Endodermal cell (in vitro differentiated cells): Measurements from ENCODE around the gene RNF144A. TPM values are rescaled to one million over a fixed set of nuclear protein-coding genes. Genes with fewer than 3 reads are reported as not detected.

Experiments
- DNase-seq: peaks from one replicate; pipeline ENCODE4 v3.0.0-alpha.2; 2017
- H3K27ac ChIP-seq: 2 replicates; pipeline ENCODE4 v1.5.1; 2013; ENCODE audit warnings: mild to moderate bottlenecking, low read depth, low read length, moderate library complexity
- H3K27me3 ChIP-seq: 2 replicates; pipeline ENCODE4 v1.6.1; 2013; ENCODE audit warnings: mild to moderate bottlenecking, low read length, moderate library complexity; ENCODE audit not compliant: insufficient read depth, control insufficient read depth, poor library complexity, severe bottlenecking
- H3K36me3 ChIP-seq: 2 replicates; pipeline ENCODE4 v1.7.0; 2013; ENCODE audit warnings: mild to moderate bottlenecking, low read length, moderate library complexity; ENCODE audit not compliant: control insufficient read depth, insufficient read depth
- H3K4me1 ChIP-seq: one replicate; pipeline ENCODE4 v1.7.0; 2013; ENCODE audit warnings: low read length; ENCODE audit not compliant: control insufficient read depth, insufficient read depth
- H3K4me3 ChIP-seq: 2 replicates; pipeline ENCODE4 v1.5.1; 2013; ENCODE audit warnings: mild to moderate bottlenecking, low read length, moderate library complexity
- H3K9ac ChIP-seq: 2 replicates; pipeline ENCODE4 v1.6.1; 2013; ENCODE audit warnings: mild to moderate bottlenecking, low read length, moderate library complexity; ENCODE audit not compliant: poor library complexity, severe bottlenecking; ENCODE audit errors: extremely low read depth
- H3K9me3 ChIP-seq: 2 replicates; pipeline ENCODE4 v1.6.1; 2013; ENCODE audit warnings: mild to moderate bottlenecking, low read length, moderate library complexity; ENCODE audit not compliant: control insufficient read depth
- H3K27ac Mint-ChIP-seq: 2 replicates; pipeline ENCODE4 v1.8.0; 2020; ENCODE audit warnings: mixed read lengths
- H3K27me3 Mint-ChIP-seq: 2 replicates; pipeline ENCODE4 v1.8.0; 2021; ENCODE audit warnings: mild to moderate bottlenecking, mixed read lengths; ENCODE audit not compliant: insufficient read depth
- H3K36me3 Mint-ChIP-seq: 2 replicates; pipeline ENCODE4 v1.8.0; 2020; ENCODE audit warnings: low read depth, mixed read lengths
- H3K4me1 Mint-ChIP-seq: 2 replicates; pipeline ENCODE4 v1.8.0; 2020; ENCODE audit warnings: mixed read lengths
- H3K4me3 Mint-ChIP-seq: 2 replicates; pipeline ENCODE4 v1.8.0; 2020; ENCODE audit warnings: mild to moderate bottlenecking, moderate library complexity, mixed read lengths
- H3K9me3 Mint-ChIP-seq: 2 replicates; pipeline ENCODE4 v1.8.0; 2020; ENCODE audit warnings: mild to moderate bottlenecking, mixed read lengths
- WGBS, 2 experiments: methylation state at CpG; one replicate each; pipeline versions ENCODE4 v1.1.5 to v1.1.7; 2013; ENCODE audit warnings: missing lambda C conversion rate in 2 of 2, mixed read lengths in 1 of 2; ENCODE audit not compliant: insufficient coverage in 1 of 2, insufficient read length in 1 of 2; 5-methylcytosine and 5-hydroxymethylcytosine counted together
- total RNA-seq, 2 donors: library from RNA; stranded (reverse); fragmentation: NEBNext Ultra II Directional in 1 of 2; extraction: Animal tissue kit (Norgen Biotek cat#: 25700) in 1 of 2; gene quantifications; 2 replicates in 1 of 2; 3 replicates in 1 of 2; pipeline ENCODE4 v1.2.1, GENCODE V29; 2021
- TF ChIP-seq, protein P1 (sequence below): fragments of 200-600 bp; sonication (generic); conservative IDR thresholded peaks from 2 replicates; pipeline ENCODE4 v1.5.0; 2021; ENCODE audit warnings: antibody characterized with exemption, mild to moderate bottlenecking

Gene RNF144A
- total RNA-seq, 2 donors from 2014 or later, result 12.4 to 26.0 TPM

DNA sequence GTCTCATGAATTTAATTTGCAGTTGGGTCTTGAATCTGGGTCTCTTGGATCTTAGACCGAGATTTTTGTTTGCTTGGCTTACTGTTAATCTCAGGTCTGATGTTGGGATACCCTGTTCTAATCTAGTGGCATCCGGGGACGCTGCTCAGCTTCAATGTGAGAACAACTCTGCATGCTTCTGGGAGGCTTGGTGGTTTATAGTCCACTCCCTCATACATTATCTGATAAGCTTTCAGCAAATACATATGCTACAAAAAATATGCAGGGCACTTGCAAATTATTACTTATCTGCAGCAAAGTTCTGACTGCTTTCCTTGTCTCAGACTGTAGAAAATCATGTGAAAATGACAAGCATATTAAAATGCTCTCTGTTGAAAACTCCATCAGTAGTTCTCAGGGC is 39.4 kb downstream of the RNF144A start:
- no peaks in the 10 kb centered on the region for H3K36me3 ChIP-seq
- H3K9ac ChIP-seq, result no peak overlapping the region
- no peak overlapping the region for H3K27ac ChIP-seq
- no peak overlapping the region for H3K27ac Mint-ChIP-seq
- peaks cover 7% of the 10 kb centered on the region for H3K4me1 ChIP-seq
- H3K4me1 Mint-ChIP-seq, result peaks cover 16% of the 10 kb centered on the region
- no peak overlapping the region for H3K4me3 Mint-ChIP-seq
- TF ChIP-seq, protein P1, sequence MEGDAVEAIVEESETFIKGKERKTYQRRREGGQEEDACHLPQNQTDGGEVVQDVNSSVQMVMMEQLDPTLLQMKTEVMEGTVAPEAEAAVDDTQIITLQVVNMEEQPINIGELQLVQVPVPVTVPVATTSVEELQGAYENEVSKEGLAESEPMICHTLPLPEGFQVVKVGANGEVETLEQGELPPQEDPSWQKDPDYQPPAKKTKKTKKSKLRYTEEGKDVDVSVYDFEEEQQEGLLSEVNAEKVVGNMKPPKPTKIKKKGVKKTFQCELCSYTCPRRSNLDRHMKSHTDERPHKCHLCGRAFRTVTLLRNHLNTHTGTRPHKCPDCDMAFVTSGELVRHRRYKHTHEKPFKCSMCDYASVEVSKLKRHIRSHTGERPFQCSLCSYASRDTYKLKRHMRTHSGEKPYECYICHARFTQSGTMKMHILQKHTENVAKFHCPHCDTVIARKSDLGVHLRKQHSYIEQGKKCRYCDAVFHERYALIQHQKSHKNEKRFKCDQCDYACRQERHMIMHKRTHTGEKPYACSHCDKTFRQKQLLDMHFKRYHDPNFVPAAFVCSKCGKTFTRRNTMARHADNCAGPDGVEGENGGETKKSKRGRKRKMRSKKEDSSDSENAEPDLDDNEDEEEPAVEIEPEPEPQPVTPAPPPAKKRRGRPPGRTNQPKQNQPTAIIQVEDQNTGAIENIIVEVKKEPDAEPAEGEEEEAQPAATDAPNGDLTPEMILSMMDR, result no peak
- H3K4me3 ChIP-seq, result no peak overlapping the region
- H3K27me3 Mint-ChIP-seq, result no peaks in the 10 kb centered on the region
- WGBS, 2 experiments, result 83 to 91% methylated on average over 3 of the region's 3 CpGs
- no peak for DNase-seq
- no peaks in the 10 kb centered on the region for H3K9me3 ChIP-seq
- no peaks in the 10 kb centered on the region for H3K9me3 Mint-ChIP-seq
- no peaks in the 10 kb centered on the region for H3K36me3 Mint-ChIP-seq
- H3K27me3 ChIP-seq, result no peaks in the 10 kb centered on the region

DNA sequence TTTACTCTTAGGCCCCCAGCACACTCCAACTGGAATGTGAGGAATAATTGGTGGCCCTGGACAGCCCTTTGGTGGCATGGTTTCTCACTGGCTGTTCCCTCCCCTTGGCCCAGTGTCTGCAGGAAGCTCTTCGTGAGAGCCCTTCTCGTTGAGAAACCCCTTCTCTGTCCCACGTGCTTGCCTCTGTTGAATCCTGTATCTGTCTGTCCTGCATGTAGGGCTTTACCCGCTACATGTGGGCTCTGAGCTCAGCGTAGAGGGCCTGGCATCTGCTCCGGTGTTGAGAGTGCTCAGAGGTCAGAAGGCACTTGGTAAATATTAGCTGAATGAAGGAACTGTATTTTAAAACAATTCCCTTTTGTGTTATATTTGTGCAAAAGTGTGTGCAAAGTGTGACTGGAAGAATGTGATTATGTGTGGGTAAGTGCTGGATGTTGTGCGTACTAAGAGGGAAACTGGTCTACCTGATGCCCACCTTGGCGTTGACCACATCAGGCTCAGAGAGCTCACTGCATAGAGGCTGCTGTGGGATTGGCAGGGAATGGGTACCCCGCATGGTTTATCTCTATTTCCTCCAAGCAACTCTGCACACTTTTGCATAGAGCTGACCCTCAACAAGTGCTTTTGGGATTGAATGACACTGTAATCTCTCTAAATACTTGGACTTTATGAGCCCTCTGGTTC is 40.0 kb downstream of the RNF144A start:
- H3K27ac ChIP-seq, result peak overlapping the region; percentile 66
- no peaks in the 10 kb centered on the region for H3K9me3 ChIP-seq
- H3K4me3 ChIP-seq, result no peak overlapping the region
- no peak overlapping the region for H3K9ac ChIP-seq
- Mint-ChIP-seq H3K27ac (no peak overlapping the region), H3K4me3 (no peak overlapping the region), H3K27me3 (no peaks in the 10 kb centered on the region), H3K9me3 (no peaks in the 10 kb centered on the region), H3K36me3 (no peaks in the 10 kb centered on the region), H3K4me1 (peaks cover 16% of the 10 kb centered on the region)
- TF ChIP-seq, protein P1, result no peak
- no peak for DNase-seq
- peaks cover 7% of the 10 kb centered on the region for H3K4me1 ChIP-seq
- H3K36me3 ChIP-seq, result no peaks in the 10 kb centered on the region
- WGBS, 2 experiments, result 94 to 95% methylated on average over 7 to 9 of the region's 9 CpGs
- no peaks in the 10 kb centered on the region for H3K27me3 ChIP-seq

DNA sequence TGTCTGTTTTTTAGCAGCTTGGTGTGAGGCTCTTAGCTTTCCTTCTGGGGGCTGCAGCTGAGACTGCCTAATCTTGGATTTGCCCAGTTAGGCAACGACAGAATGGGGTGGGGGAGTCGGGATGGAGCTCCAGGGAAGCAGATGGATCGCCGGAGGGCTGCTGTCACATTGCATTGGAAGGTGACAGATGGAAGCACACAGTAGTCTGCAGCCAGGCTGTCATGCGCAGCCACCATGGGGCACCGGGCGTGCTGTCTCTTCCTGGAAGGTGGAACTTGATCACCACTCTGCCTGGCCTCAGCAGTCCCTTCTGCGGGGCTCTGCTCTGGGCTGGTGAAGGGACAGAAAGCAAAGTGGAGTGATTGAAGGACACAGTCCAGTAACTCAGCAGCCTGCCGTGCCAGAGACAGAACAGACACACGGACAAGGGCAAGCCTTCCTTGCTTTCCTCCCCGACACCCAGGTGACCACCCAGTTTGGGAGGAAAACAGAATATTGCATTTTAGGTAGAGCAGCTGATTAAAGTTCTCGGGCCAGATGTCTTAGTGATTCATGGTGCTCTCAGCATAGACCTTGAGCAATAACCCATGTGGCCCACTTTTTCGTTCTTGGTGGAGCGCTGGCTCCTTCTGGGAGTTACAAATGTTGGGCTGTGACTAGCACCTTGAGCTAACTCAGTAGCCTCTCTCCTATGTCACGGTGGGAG is 40.9 kb downstream of the RNF144A start:
- Histone ChIP-seq H3K27me3 (no peaks in the 10 kb centered on the region), H3K9me3 (no peaks in the 10 kb centered on the region), H3K4me3 (no peak overlapping the region), H3K4me1 (peaks cover 7% of the 10 kb centered on the region), H3K27ac (peak overlapping the region; percentile 66), H3K9ac (no peak overlapping the region), H3K36me3 (no peaks in the 10 kb centered on the region)
- 91 to 93% methylated on average over 8 to 15 of the region's 15 CpGs for WGBS, 2 experiments
- no peaks in the 10 kb centered on the region for H3K36me3 Mint-ChIP-seq
- no peaks in the 10 kb centered on the region for H3K27me3 Mint-ChIP-seq
- no peaks in the 10 kb centered on the region for H3K9me3 Mint-ChIP-seq
- H3K4me3 Mint-ChIP-seq, result no peak overlapping the region
- DNase-seq, result no peak
- peaks cover 16% of the 10 kb centered on the region for H3K4me1 Mint-ChIP-seq
- TF ChIP-seq, protein P1, result no peak
- H3K27ac Mint-ChIP-seq, result no peak overlapping the region
